GM12878 (cell line): ENCODE data around the gene PHF23. TPM values are rescaled to one million over a fixed set of nuclear protein-coding genes. Genes with fewer than 3 reads are reported as not detected.

ENCODE experiments used
- ATAC-seq: fragments of 200-7000 bp; cut with Tn5 transposase; 3 replicates; pipeline ENCODE4 v1.9.1; 2020; ENCODE audit warnings: mild to moderate bottlenecking, moderate library complexity
- BruUV-seq: library from RNA; stranded (reverse); fragments of 400-500 nt; replicated peaks from 2 replicates; lab custom pipeline; 2021; lab: Mats Ljungman, UMichigan
- CTCF ChIA-PET: fragments of 300-600 bp; sonication (Branson Sonifier 250); formaldehyde crosslinking; extraction: SDS; loops from one replicate; lab custom pipeline; 2021; ENCODE audit warnings: inconsistent platforms; lab: Yijun Ruan, JAX
- POLR2A ChIA-PET: fragments of 350-600 bp; formaldehyde crosslinking; extraction: SDS; loops from one replicate; lab custom pipeline; 2021; ENCODE audit warnings: inconsistent platforms; lab: Charles Lee
- RAD21 ChIA-PET: fragments of 300-600 bp; sonication (Branson Sonifier 250); formaldehyde crosslinking; loops from one replicate; lab custom pipeline; 2023; ENCODE audit warnings: antibody characterized with exemption; ENCODE audit not compliant: unreplicated experiment; lab: Charles Lee
- SMC1A ChIA-PET: fragments of 300-600 bp; sonication (Branson Sonifier 250); formaldehyde crosslinking; loops from one replicate; lab custom pipeline; 2023; ENCODE audit not compliant: unreplicated experiment, uncharacterized antibody; lab: Charles Lee
- DNase-seq: peaks from one replicate; pipeline ENCODE4 v3.0.0-alpha.2; 2011; ENCODE audit warnings: low read depth, low spot score
- FAIRE-seq: peaks from 3 replicates; lab custom pipeline; 2011; peaks lifted over from hg19 to GRCh38; lab: Jason Lieb, UNC
- H2AFZ ChIP-seq: 2 replicates; pipeline ENCODE4 v1.6.0; 2011; ENCODE audit warnings: low read depth, low read length, control low read depth; ENCODE audit not compliant: control insufficient read depth
- H3K27ac ChIP-seq: 2 replicates; pipeline ENCODE4 v1.5.1; 2011; ENCODE audit warnings: control low read depth; ENCODE audit not compliant: control insufficient read depth, insufficient read depth
- H3K27me3 ChIP-seq, 2 experiments: replicated peaks in 1 of 2; 2 replicates each; pipeline versions ENCODE4 v1.6.0 to v1.6.1; 2011; ENCODE audit warnings: low read length in 1 of 2; ENCODE audit not compliant: control insufficient read depth in 2 of 2, insufficient read depth in 2 of 2
- H3K36me3 ChIP-seq, 2 experiments: 2 replicates each; pipeline ENCODE4 v1.5.1; 2011; ENCODE audit warnings: low read length in 1 of 2; ENCODE audit not compliant: control insufficient read depth in 2 of 2, insufficient read depth in 2 of 2
- H3K4me1 ChIP-seq: 2 replicates; pipeline ENCODE4 v1.6.1; 2011; ENCODE audit warnings: mild to moderate bottlenecking, low read length, moderate library complexity, mixed read lengths; ENCODE audit not compliant: control insufficient read depth, insufficient read depth
- H3K4me2 ChIP-seq: 2 replicates; pipeline ENCODE4 v1.6.0; 2011; ENCODE audit warnings: control low read depth; ENCODE audit not compliant: control insufficient read depth, insufficient read depth
- H3K4me3 ChIP-seq: fragments of 200-600 bp; sonication (generic); 2 replicates; pipeline ENCODE4 v1.5.1; 2016
- H3K79me2 ChIP-seq: 2 replicates; pipeline ENCODE4 v1.6.0; 2011; ENCODE audit warnings: low read length; ENCODE audit not compliant: control insufficient read depth, insufficient read depth
- H3K9ac ChIP-seq: 2 replicates; pipeline ENCODE4 v1.8.0; 2011; ENCODE audit warnings: low read length, control low read depth, mixed read lengths; ENCODE audit not compliant: control insufficient read depth, insufficient read depth
- H3K9me3 ChIP-seq: replicated peaks from 3 replicates; pipeline ENCODE4 v1.5.1; 2011; ENCODE audit warnings: mild to moderate bottlenecking, low read length; ENCODE audit not compliant: control insufficient read depth, insufficient read depth
- H4K20me1 ChIP-seq: 2 replicates; pipeline ENCODE4 v1.6.0; 2011; ENCODE audit not compliant: control insufficient read depth, insufficient read depth
- ETV6 ChIP-seq, 2 experiments: fragments of 450-650 bp in 1 of 2; IDR thresholded peaks in 1 of 2; conservative IDR thresholded peaks in 1 of 2; 2 replicates each; pipeline ENCODE4 v1.6.1; 2014; ENCODE audit warnings: antibody characterized with exemption in 1 of 2, borderline replicate concordance in 1 of 2, low read depth in 1 of 2, mild to moderate bottlenecking in 1 of 2, moderate library complexity in 1 of 2
- IRF5 ChIP-seq: fragments of 450-650 bp; IDR thresholded peaks from 2 replicates; pipeline ENCODE4 v1.6.1; 2017; ENCODE audit warnings: borderline replicate concordance
- KLF5 ChIP-seq: fragments of 450-650 bp; IDR thresholded peaks from 2 replicates; pipeline ENCODE4 v1.6.1; 2014; ENCODE audit warnings: mild to moderate bottlenecking; ENCODE audit not compliant: partially characterized antibody
- LARP7 ChIP-seq: fragments of 450-650 bp; IDR thresholded peaks from 2 replicates; pipeline ENCODE4 v1.6.1; 2017; ENCODE audit warnings: mild to moderate bottlenecking
- MYC ChIP-seq: IDR thresholded peaks from 2 replicates; pipeline ENCODE4 v1.6.1; 2011; ENCODE audit warnings: mild to moderate bottlenecking, low read length, moderate library complexity, inconsistent platforms; ENCODE audit not compliant: insufficient read depth, insufficient replicate concordance, insufficient read length, severe bottlenecking
- NKRF ChIP-seq: fragments of 450-650 bp; conservative IDR thresholded peaks from 2 replicates; pipeline ENCODE4 v1.6.1; 2017; ENCODE audit warnings: mild to moderate bottlenecking, moderate library complexity
- NR2C1 ChIP-seq: fragments of 450-650 bp; IDR thresholded peaks from 2 replicates; pipeline ENCODE4 v1.6.1; 2017; ENCODE audit warnings: antibody characterized with exemption, mild to moderate bottlenecking, moderate library complexity
- PKNOX1 ChIP-seq: fragments of 450-650 bp; IDR thresholded peaks from 2 replicates; pipeline ENCODE4 v1.6.1; 2016; ENCODE audit warnings: mild to moderate bottlenecking
- POLR2A ChIP-seq: IDR thresholded peaks from 2 replicates; pipeline ENCODE4 v1.6.1; 2011; ENCODE audit warnings: low read depth, mild to moderate bottlenecking, low read length
- POLR2AphosphoS5 ChIP-seq: IDR thresholded peaks from 2 replicates; pipeline ENCODE4 v1.6.1; 2011; ENCODE audit warnings: mild to moderate bottlenecking, low read length, inconsistent platforms
- ZNF687 ChIP-seq: fragments of 450-650 bp; IDR thresholded peaks from 2 replicates; pipeline ENCODE4 v1.6.1; 2017; ENCODE audit warnings: mild to moderate bottlenecking, moderate library complexity
- WGBS: methylation state at CpG from one replicate; pipeline ENCODE4 v1.1.6; 2016; ENCODE audit warnings: low lambda C conversion rate; ENCODE audit not compliant: insufficient replicate concordance, insufficient coverage; ENCODE audit errors: missing lambda C conversion rate; 5-methylcytosine and 5-hydroxymethylcytosine counted together
- in situ Hi-C: fragments of 300-500 bp; cut with MboI; formaldehyde crosslinking; loops from 9 replicates; pipeline ENCODE4 v1.14.3; 2018; ENCODE audit warnings: mixed read lengths
- intact Hi-C: fragments of 100-400 bp; cut with micrococcal nuclease; formaldehyde crosslinking; loops from one replicate; pipeline ENCODE4 v1.14.2; 2022; ENCODE audit not compliant: unreplicated experiment
- polyA plus RNA-seq, 11 experiments: library from polyadenylated mRNA; depleted of rRNA in 4 of 11; unstranded in 6 of 11; stranded (reverse) in 5 of 11; fragments of >200 nt; fragmentation: Nextera tagmentation in 4 of 11; fragmentation: Illumina TruSeq in 1 of 11; extraction: Ambion mirVana in 4 of 11; extraction: Trizol in 1 of 11; gene quantifications; 1 replicate in 1 of 11; 2 replicates in 10 of 11; pipeline versions ENCODE4 v1.2.1 to v1.2.3, GENCODE V29; 2011 to 2016; ENCODE audit warnings: inconsistent platforms in 2 of 11, missing spikeins in 2 of 11, low read depth in 1 of 11
- total RNA-seq, 4 experiments: library from RNA; depleted of rRNA in 3 of 4; stranded (reverse); fragments of >200 nt in 3 of 4; fragmentation: Illumina TruSeq in 1 of 4; extraction: Trizol in 1 of 4; gene quantifications; 2 replicates each; pipeline versions ENCODE4 v1.2.1 to v1.2.3, GENCODE V29; 2013 to 2021

The PHF23 gene
- total and polyA plus RNA-seq, 10 of the 15 experiments (the other 5 are each of a cell fraction or from before 2014, with no cell fraction given): 8.2 to 84.8 (median 32.6) TPM

GRCh38 chr17:7250695-7251627 lies 11.7 kb upstream of the PHF23 start:
- Histone ChIP-seq H2AFZ (no peak overlapping the region), H4K20me1 (no peaks in the 10 kb centered on the region), H3K4me2 (peak overlapping the region; percentile 89), H3K27me3 (no peaks in the 10 kb centered on the region), H3K9me3 (no peaks in the 10 kb centered on the region), H3K4me1 (peaks cover 10% of the 10 kb centered on the region), H3K79me2 (peaks cover 60% of the 10 kb centered on the region), H3K27ac (peak overlapping the region; percentile 87), H3K36me3 (peaks cover 6 to 16% of the 10 kb centered on the region in 2 experiments; a peak in 3 of 4 replicates), H3K9ac (peak overlapping the region; percentile 91), H3K4me3 (peak overlapping the region; percentile 90)
- CTCF ChIA-PET: interaction anchor here (2.7 to 3.2 kb wide), 2 partner anchors 30 to 45 kb away, joined by 10 to 18 read pairs; partner anchors contain the start of genes ACADVL and DLG4
- DNase-seq (no peak), FAIRE-seq (no peak), ATAC-seq (peak; percentile 26)
- in situ Hi-C loops (no loop called here), intact Hi-C loops (loop anchor here (1.0 kb wide), 1 partner anchor 9 kb away; the partner anchor contains the start of gene GABARAP)
- BruUV-seq: no TSS peak
- WGBS: under 1% methylated on average over 35 of the region's 55 CpGs
- SMC1A ChIA-PET: interaction anchor here (0.9 to 3.6 kb wide), 4 partner anchors 10 to 85 kb away, joined by 3 to 26 read pairs (median 10); partner anchors contain the start of genes ACADVL, ACAP1, GABARAP and PHF23
- RAD21 ChIA-PET: interaction anchor here (0.7 to 2.0 kb wide), 5 partner anchors 9 to 269 kb away, joined by 4 to 11 read pairs (median 5); partner anchors contain the start of genes ACADVL, DLG4, DVL2 and GABARAP
- POLR2A ChIA-PET: interaction anchor here (1.0 to 4.4 kb wide), 4 partner anchors 12 to 62 kb away, joined by 3 to 99 read pairs (median 18); partner anchors contain the start of genes ACADVL, DLG4, DVL2 and GABARAP
- no peak for TF ChIP-seq ETV6 (conservative IDR thresholded peaks at IDR 0.05 in 1 of 2, IDR thresholded peaks at IDR 0.05 in 1 of 2; ENCODE audit: borderline replicate concordance in 1 of 2, low read depth in 1 of 2)
- TF ChIP-seq POLR2A: peak; percentile 55
- 0 out of 2 replicates have a peak, but pooled peaks have one; percentile 15 for TF ChIP-seq ZNF687
- no peak for TF ChIP-seq KLF5
- TF ChIP-seq MYC: no peak
- TF ChIP-seq NR2C1: 0 out of 2 replicates have a peak, but pooled peaks have one; percentile 11
- no peak for TF ChIP-seq IRF5
- peak; percentile 53; the same call in 1 of the 2 replicates for TF ChIP-seq LARP7
- TF ChIP-seq NKRF: peak; percentile 46; the same call in 1 of the 2 replicates
- peak; percentile 19; the same call in 1 of the 2 replicates for TF ChIP-seq PKNOX1
- peak; percentile 30; the same call in 1 of the 2 replicates for TF ChIP-seq POLR2AphosphoS5
